ENCODE measurements around the gene RHOJ.

The RHOJ gene

GRCh38 chr14:63229330-63230059 is 25.3 kb downstream of the RHOJ start:
- Histone ChIP-seq H3K4me3 (ENCODE audit: low read depth in 1 of 2, low read length in 1 of 2) (no peak overlapping the region), H3K4me1 (ENCODE audit: control insufficient read depth in 1 of 2, insufficient read depth in 1 of 2, low read depth in 1 of 2, low read length in 1 of 2) (no peaks in the 10 kb centered on the region), H3K27me3 (no peaks in the 10 kb centered on the region), H3K36me3 (no peaks in the 10 kb centered on the region), H3K9me3 (no peaks in the 10 kb centered on the region), H3K27ac (no peak overlapping the region)
- TF ChIP-seq CTCF (IDR thresholded peaks at IDR 0.05) = no peak

GRCh38 chr14:63231766-63232165 is 27.5 kb downstream of the RHOJ start:
- H3K27ac ChIP-seq = no peak overlapping the region

GRCh38 chr14:63237791-63238190 is 33.5 kb downstream of the RHOJ start:
- H3K27me3 ChIP-seq = no peaks in the 10 kb centered on the region
- H3K4me1 ChIP-seq (ENCODE audit: control insufficient read depth in 1 of 2, insufficient read depth in 1 of 2, low read depth in 1 of 2, low read length in 1 of 2) = no peaks in the 10 kb centered on the region
- no peaks in the 10 kb centered on the region for H3K9me3 ChIP-seq
- H3K27ac ChIP-seq = no peak overlapping the region
- no peaks in the 10 kb centered on the region for H3K36me3 ChIP-seq
- no peak for TF ChIP-seq CTCF (IDR thresholded peaks at IDR 0.05)
- no peak overlapping the region for H3K4me3 ChIP-seq (ENCODE audit: low read depth in 1 of 2, low read length in 1 of 2)

More at GRCh38 chr14:63231766-63232165, 27.5 kb downstream of the RHOJ start:
- Histone ChIP-seq H3K4me1 (ENCODE audit: control insufficient read depth in 1 of 2, insufficient read depth in 1 of 2, low read depth in 1 of 2, low read length in 1 of 2) (no peaks in the 10 kb centered on the region), H3K9me3 (no peaks in the 10 kb centered on the region), H3K36me3 (no peaks in the 10 kb centered on the region), H3K27me3 (no peaks in the 10 kb centered on the region), H3K4me3 (ENCODE audit: low read depth in 1 of 2, low read length in 1 of 2) (no peak overlapping the region)
- TF ChIP-seq CTCF (IDR thresholded peaks at IDR 0.05) = no peak

- no peaks in the 10 kb centered on the region for H3K9me3 ChIP-seq
- H3K4me3 ChIP-seq (ENCODE audit: low read depth in 1 of 2, low read length in 1 of 2) = no peak overlapping the region
- no peak overlapping the region for H3K27ac ChIP-seq
- H3K4me1 ChIP-seq (ENCODE audit: control insufficient read depth in 1 of 2, insufficient read depth in 1 of 2, low read depth in 1 of 2, low read length in 1 of 2) = no peaks in the 10 kb centered on the region
- no peaks in the 10 kb centered on the region for H3K36me3 ChIP-seq
- TF ChIP-seq CTCF (IDR thresholded peaks at IDR 0.05) = no peak
- H3K27me3 ChIP-seq = no peaks in the 10 kb centered on the region
Observed at GRCh38 chr14:63240221-63240620, 36.0 kb downstream of the RHOJ start.

- TF ChIP-seq CTCF (IDR thresholded peaks at IDR 0.05) = no peak
- Histone ChIP-seq H3K9me3 (no peaks in the 10 kb centered on the region), H3K27me3 (no peaks in the 10 kb centered on the region), H3K27ac (no peak overlapping the region), H3K36me3 (no peaks in the 10 kb centered on the region), H3K4me3 (ENCODE audit: low read depth in 1 of 2, low read length in 1 of 2) (no peak overlapping the region), H3K4me1 (ENCODE audit: control insufficient read depth in 1 of 2, insufficient read depth in 1 of 2, low read depth in 1 of 2, low read length in 1 of 2) (no peaks in the 10 kb centered on the region)
Observed at GRCh38 chr14:63241096-63241495, 36.9 kb downstream of the RHOJ start.

Measured in neutrophil (primary cell).